Hematopoietic multipotent progenitor cell treated with erythropoietin and hydrocortisone succinate and interleukin-3 and kit ligand, for 8 days (in vitro differentiated cells): ENCODE data around the gene DIP2C.
"Not testable (repeated sequence)": the region's sequence is repeated elsewhere in the genome, so short reads cannot be mapped to it uniquely, and the experiment has no call there.

ENCODE experiments used
- DNase-seq: peaks from one replicate; pipeline ENCODE4 v3.0.0-alpha.2; 2015

Gene DIP2C

GRCh38 chr10:637221-637620, 52.2 kb downstream of the DIP2C start:
- DNase-seq: no peak

DNA sequence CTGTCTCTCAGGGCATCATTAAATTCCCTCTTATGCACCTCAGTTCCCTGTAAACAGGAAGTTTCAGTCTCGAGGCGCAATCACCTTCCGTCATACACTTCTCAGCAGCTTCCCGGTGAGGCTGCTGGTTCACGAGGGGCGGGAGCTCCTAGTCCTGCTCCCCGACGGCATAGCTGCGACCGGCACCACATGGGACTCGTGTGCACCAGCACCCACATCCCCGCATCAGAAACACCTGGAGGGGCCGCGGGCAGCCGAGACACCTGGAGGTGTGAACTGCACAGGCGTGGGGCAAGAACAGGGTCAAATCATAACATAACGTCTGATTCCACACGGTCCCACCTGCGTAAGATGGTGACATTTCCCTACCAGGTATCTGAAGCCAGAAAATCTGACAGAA, 52.7 kb downstream of the DIP2C start:
- no peak for DNase-seq

DNA sequence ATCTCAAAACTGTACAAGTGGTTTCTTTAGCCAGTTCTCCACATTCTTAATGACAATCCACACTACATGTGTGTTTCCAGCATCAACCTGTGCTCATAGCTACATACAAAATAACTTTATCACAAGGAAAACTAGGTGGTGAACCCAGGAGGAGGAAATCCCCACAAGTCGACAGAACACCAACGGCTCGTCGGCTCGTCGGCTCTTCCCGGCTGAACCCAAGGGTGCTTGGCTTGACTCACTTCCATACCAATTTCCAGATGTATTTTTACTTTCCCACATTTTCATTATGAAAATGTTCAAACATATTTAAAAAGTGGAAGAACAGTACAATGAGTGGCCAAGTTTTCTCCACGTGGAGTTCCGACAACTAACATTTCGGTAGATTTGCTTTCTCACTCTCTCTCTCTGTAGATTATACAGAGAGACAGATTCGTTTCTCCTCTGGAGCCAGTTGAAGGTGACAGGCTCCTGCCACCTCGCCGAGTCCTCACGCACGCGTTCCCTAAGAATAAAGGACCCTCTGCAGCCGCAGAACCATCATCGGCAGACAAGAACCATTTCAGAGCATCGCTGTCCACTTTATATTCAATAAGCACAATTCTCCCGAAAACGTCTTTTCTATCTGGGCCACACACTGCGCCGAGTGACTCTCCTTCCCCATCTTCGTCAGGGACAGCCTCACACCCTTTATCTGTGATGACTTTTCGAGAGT, 53.3 kb downstream of the DIP2C start:
- DNase-seq: no peak

- DNase-seq: no peak
Observed at GRCh38 chr10:635088-635861, 54.2 kb downstream of the DIP2C start.

DNA sequence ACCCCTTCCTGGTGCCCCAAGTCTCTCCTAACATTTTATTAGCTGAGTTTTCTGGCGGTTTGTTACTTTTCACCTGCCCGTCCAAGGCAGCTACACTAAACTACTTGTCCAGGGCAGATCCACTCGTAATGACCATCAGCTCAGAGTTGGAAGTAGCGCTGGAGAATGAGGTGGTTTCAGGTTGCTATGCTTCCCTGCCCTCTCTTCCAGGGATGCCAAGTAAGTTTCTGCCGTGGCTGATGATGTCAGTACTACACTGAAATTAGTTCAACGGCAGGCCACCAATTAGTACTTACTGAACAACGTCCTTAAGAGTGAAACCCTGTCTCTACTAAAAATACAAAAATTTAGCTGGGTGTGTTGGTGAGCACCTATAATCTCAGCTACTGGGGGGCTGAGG, 55.2 kb downstream of the DIP2C start:
- DNase-seq: no peak

DNA sequence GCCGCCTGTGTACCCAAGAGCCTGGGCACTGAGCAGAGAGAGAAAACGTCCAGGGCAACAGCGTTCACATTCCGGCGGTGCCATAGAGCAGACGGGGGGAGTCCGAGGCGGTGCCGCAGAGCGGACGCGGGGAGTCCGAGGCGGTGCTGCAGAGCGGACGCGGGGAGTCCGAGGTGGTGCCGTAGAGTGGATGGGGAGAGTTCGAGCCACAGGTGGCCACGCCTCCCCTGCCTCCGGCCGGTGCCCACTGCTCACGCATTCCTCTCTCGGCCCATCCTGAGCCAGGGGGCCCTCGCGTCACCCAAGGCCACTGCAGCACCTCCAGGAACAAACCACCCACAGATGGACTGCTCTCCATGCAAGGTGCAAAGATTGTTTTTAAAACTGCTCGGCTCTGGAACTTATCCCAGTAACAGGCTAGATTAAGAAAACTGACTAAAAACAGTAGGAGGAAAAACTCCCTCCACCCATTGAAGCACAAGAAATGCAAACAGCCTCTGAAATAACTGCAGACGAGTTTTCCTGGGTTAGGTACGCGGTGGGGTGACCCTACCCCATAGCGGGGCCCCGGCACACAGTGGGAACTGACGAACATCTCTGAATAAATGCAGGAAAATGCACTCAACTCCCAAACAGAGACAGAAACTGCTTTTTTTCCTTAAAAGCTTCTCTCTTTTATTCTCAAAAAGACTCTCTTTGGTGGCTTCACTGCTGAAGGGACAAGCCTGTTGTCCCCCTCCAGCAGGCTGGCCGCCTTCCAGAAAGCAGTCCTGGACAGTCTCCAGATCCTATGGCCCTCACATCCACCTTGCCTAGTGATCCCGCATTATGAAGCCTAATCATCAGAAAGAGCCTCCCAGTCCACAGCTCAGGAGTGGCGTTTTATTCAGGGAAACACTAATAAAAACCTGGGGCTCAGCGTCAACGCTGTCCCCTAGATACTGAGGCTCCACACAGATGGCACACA, 55.9 kb downstream of the DIP2C start:
- no peak for DNase-seq

DNA sequence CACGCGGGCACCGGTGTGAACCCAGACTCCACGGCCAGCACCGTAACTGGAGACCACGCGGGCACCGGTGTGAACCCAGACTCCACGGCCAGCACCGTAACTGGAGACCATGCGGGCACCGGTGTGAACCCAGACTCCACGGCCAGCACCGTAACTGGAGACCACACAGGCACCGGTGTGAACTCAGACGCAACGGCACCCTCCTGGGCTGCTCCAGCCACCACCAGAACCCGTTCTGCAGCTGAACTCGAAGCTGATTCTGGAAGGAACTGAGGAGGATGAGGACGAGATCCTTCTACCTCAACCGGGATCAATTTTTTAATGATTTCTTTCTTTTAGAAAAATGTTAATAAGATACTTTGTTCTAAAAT, 56.7 kb downstream of the DIP2C start:
- not testable (repeated sequence) for DNase-seq

DNA sequence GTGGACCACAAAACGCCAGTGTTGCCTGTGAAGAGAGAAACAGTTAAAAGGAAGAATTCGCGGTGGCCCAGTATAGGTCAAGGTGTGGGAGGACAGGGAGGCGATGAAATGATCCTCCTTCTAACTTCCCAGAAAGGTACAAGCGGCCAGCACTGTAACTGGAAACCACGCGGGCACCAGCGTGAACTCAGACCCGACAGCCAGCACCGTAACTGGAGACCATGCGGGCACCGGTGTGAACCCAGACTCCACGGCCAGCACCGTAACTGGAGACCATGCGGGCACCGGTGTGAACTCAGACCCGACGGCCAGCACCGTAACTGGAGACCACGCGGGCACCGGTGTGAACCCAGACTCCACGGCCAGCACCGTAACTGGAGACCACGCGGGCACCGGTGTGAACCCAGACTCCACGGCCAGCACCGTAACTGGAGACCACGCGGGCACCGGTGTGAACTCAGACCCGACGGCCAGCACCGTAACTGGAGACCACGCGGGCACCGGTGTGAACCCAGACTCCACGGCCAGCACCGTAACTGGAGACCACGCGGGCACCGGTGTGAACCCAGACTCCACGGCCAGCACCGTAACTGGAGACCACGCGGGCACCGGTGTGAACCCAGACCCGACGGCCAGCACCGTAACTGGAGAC, 57.2 kb downstream of the DIP2C start:
- not testable (repeated sequence) for DNase-seq

- no peak for DNase-seq
Observed at GRCh38 chr10:631266-631665, 58.2 kb downstream of the DIP2C start.

DNA sequence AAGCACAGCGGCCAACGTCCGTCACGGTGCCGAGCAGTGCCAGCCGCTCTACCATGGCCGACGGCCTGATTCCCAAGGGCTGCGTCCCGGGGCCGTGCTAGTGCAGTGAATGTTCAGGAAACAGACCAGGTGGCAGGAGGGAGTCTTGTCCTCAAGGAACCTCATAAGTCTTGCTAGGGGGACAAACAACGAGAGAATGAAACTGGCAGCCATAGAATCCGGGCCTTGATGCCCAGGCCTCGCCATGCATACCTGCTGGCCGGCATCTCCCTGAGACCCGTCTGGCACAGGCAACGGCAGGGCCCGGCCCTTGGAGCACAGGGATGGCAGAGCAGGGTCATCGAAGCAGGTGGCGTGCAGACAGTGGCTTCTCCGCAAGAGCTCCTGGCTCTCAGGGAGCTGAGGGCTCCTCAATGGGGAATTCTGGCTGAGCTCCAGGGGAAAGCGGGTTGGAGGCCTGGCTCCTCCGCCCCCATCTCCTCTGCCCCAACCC, 58.8 kb downstream of the DIP2C start:
- DNase-seq: no peak

DNA sequence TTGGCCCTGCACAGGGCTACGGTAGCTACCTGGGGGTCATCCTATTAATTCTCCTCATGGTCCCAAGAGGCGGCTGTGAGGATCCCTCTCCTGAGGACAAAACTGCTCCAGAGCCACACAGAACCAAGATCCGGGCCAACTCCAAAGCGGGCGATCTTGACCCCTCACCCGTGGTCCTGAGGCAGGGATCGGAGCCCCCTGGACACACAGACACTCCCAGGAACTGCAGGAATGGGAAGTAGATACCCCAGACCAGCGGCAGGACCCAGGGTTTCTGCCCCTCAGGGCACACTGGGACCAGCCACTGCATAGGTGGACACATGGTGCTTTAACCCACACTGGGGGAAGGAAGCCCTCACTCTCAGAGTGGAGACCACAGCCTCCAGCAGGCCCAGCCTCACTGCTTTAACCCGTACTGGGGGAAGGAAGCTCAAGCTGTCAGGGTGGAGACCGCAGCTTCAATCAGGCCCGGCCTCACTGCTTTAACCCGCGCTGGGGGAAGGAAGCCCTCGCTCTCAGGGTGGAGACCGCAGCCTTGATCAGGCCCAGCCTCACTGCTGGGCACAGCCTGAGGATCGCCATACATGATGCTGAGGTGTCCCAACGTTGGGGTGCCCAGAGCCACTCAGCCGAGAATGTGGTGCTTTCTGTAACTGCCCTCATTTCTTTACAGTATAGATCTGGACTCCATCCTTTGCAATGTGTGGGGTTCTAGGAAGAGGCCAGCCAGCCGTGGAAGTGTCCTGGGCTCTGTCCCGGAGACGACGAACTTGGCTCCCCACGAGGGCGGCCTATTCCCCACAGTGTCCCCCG, 60.1 kb downstream of the DIP2C start:
- no peak for DNase-seq

GRCh38 chr10:628386-629045, 61.0 kb downstream of the DIP2C start:
- DNase-seq: no peak

GRCh38 chr10:627032-627992, 62.2 kb downstream of the DIP2C start:
- no peak for DNase-seq

DNA sequence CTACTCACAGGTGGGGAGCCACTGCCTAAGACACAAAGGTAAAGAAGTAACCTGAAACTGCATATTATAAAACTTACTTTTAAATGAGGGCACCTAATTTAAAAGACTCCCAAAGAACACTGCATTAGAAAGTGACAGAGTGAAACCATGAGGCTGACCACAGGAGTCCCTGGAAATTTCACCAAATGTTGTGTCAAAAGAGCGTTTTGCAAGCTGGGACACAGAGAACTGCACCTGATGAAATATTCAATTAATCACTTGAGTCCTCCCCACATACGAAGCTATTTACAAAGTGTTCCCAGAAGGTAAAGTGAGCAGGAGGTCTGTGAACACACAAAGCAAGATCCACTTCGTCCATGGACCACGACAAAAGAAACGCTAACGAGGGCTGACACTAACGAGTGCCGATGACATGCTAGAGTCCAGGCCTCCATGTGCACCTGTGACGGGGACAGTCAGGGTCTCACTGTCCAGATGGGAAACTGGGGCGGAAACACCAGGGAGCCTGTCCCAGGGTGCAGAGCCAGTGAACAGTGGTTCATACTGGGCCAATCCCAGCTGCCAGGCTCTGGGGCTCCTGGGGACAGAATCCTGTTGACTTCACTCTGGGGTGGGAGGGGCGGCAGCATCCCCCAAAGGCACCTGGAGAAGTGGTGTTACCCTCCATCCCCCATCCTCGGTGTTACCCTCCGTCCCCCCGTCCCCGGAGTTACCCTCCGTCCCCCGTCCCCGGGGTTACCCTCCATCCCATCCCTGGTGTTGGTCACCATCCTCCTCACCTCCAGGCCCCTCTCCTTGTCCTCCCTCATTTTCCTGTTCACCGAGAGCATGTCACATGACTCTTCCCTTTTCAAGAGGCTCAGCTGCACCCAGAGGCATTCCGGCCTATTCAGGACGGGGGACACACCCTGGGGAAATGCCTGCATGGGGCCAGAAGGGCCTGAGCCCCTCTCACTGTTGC, 63.4 kb downstream of the DIP2C start:
- no peak for DNase-seq

DNA sequence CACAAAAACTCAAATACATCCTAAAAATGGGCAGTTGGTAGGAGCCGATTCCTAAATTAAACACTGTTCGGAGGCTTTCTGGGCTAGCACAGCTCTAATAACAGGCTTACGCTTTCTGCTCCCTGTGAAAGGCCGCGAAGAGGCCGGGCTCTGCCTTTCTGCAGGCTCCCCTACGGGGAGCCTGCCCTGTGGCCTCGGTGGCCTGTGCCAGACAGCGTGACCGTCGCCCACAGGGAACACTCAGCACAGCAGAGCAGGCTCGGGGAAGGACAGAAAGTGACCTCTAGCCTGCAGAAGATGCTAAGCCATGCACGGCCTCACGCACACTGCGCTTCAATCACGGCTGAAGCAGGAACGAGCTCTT, 64.2 kb downstream of the DIP2C start:
- no peak for DNase-seq

GRCh38 chr10:624605-625332, 64.7 kb downstream of the DIP2C start:
- DNase-seq: no peak

- no peak for DNase-seq
Observed at GRCh38 chr10:624312-624604, 65.2 kb downstream of the DIP2C start.
